H1 (cell line): ENCODE data around the gene ATAD3B. TPM values are rescaled to one million over a fixed set of nuclear protein-coding genes. Genes with fewer than 3 reads are reported as not detected.

Experiments
- CBX8 ChIP-seq: fragments of 300-800, 300-1000 bp; sonication (generic); IDR thresholded peaks from 2 replicates; pipeline ENCODE4 v1.7.1; 2016; ENCODE audit warnings: low read depth, low read length, borderline replicate concordance
- CHD1 ChIP-seq: IDR thresholded peaks from 2 replicates; pipeline ENCODE4 v1.6.1; 2012; ENCODE audit warnings: low read depth, low read length, improper control_type of control experiment
- HDAC6 ChIP-seq: IDR thresholded peaks from one replicate; pipeline ENCODE4 v1.7.1; 2012; ENCODE audit warnings: low read depth, mild to moderate bottlenecking, inconsistent platforms, low read length, moderate library complexity
- PHF8 ChIP-seq: fragments of 200-600 bp; sonication (generic); conservative IDR thresholded peaks from 2 replicates; pipeline ENCODE4 v1.7.1; 2012; ENCODE audit warnings: low read depth, mild to moderate bottlenecking, inconsistent platforms, low read length, moderate library complexity
- POU5F1 ChIP-seq: IDR thresholded peaks from 2 replicates; pipeline ENCODE4 v1.6.1; 2011; ENCODE audit warnings: low read depth, mild to moderate bottlenecking, low read length, moderate library complexity
- RNF2 ChIP-seq: fragments of 200-900, 300-1000 bp; sonication (generic); IDR thresholded peaks from 2 replicates; pipeline ENCODE4 v1.7.1; 2016; ENCODE audit warnings: borderline replicate concordance, low read depth, mild to moderate bottlenecking, antibody characterized with exemption, low read length; ENCODE audit not compliant: poor library complexity, severe bottlenecking; ENCODE audit errors: missing control alignments
- SP1 ChIP-seq: IDR thresholded peaks from 2 replicates; pipeline ENCODE4 v1.6.1; 2011; ENCODE audit warnings: low read depth, low read length
- TBP ChIP-seq: IDR thresholded peaks from 2 replicates; pipeline ENCODE4 v1.6.1; 2011; ENCODE audit warnings: low read depth, low read length, improper control_type of control experiment
- polyA plus RNA-seq, 7 experiments: library from polyadenylated mRNA; depleted of rRNA in 3 of 7; stranded (reverse) in 5 of 7; unstranded in 2 of 7; fragments of >200 nt in 5 of 7; fragments of 200-250 nt in 2 of 7; gene quantifications; 1 replicate in 5 of 7; 2 replicates in 1 of 7; 4 replicates in 1 of 7; pipeline versions ENCODE4 v1.2.1 to v1.2.3, GENCODE V29; 2011 to 2013; ENCODE audit warnings: missing spikeins in 2 of 7, mixed read lengths in 2 of 7
- total RNA-seq: library from RNA; stranded (reverse); fragmentation: NEBNext Ultra II Directional; extraction: Animal tissue kit (Norgen Biotek cat#: 25700); gene quantifications from 2 replicates; pipeline ENCODE4 v1.2.1, GENCODE V29; 2021

ATAD3B gene
- total and polyA plus RNA-seq, 2 of the 8 experiments (the other 6 are each of a cell fraction or from before 2014, with no cell fraction given) = 31.3 to 63.0 TPM

- no peak for TF ChIP-seq CHD1
- no peak for TF ChIP-seq SP1
- TF ChIP-seq TBP = no peak
- TF ChIP-seq HDAC6 = no peak
- TF ChIP-seq RNF2 = no peak
- TF ChIP-seq POU5F1 = no peak
- no peak for TF ChIP-seq PHF8
- TF ChIP-seq CBX8 = no peak
These were observed 67.4 kb downstream of the ATAD3B start (continued) for GRCh38 chr1:1538989-1539309.
